Ovary (tissue), 3 donors: ENCODE data around the gene SUPT20H.

ENCODE experiments used
- CTCF ChIP-seq, 3 donors: fragments of 450-650 bp in 2 of 3; fragments of 200-600 bp in 1 of 3; IDR thresholded peaks; one replicate each; pipeline versions ENCODE4 v1.5.1 to v1.8.0; 2016 to 2022; ENCODE audit warnings: antibody characterized with exemption in 3 of 3, mild to moderate bottlenecking in 1 of 3
- POLR2A ChIP-seq: fragments of 450-650 bp; IDR thresholded peaks from one replicate; pipeline ENCODE4 v1.6.1; 2017; ENCODE audit warnings: antibody characterized with exemption, mild to moderate bottlenecking, moderate library complexity
- donor health status: DM: no; HTN: no; CAD: no.

- no peak for TF ChIP-seq CTCF (IDR thresholded peaks at IDR 0.05)
- no peak for TF ChIP-seq POLR2A
These were observed 30.0 kb upstream of the SUPT20H start for GRCh38 chr13:37089495-37089894.
